Measurements from ENCODE around the gene TYW5.

DNA sequence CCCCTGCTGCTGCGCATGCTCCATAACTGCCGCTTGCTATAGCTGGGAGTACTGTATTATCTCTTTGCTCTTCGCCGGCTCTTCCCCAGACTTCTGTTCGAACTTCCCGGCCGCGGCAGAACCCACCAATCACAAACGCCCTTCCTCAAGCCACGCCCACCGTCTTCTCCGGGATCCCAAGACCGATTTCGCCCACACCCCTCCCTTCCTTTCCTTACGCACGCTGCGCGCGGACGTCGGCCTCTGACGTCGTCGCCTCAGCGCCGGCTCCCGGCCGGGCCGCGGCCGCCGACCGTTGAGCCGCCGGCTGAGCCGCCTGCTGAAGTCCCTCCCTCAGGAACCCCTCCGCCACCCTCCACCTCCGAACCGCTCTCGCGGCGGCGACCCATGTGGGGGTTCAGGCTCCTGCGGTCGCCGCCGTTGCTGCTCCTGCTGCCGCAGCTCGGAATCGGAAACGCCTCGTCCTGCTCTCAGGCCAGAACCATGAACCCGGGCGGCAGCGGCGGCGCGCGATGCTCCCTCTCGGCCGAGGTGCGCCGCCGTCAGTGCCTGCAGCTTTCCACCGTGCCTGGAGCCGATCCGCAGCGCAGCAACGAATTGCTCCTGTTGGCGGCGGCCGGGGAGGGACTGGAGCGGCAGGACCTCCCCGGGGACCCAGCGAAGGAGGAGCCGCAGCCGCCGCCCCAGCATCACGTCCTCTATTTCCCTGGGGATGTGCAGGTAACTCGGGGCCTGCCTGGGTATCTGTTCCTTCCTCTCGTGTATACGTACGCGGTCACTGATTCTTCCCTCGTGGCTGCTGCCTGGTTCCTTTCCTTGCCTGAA, 44.0 kb downstream of the TYW5 start, which contains the start of gene C2orf69:
- TF ChIP-seq, protein P1, sequence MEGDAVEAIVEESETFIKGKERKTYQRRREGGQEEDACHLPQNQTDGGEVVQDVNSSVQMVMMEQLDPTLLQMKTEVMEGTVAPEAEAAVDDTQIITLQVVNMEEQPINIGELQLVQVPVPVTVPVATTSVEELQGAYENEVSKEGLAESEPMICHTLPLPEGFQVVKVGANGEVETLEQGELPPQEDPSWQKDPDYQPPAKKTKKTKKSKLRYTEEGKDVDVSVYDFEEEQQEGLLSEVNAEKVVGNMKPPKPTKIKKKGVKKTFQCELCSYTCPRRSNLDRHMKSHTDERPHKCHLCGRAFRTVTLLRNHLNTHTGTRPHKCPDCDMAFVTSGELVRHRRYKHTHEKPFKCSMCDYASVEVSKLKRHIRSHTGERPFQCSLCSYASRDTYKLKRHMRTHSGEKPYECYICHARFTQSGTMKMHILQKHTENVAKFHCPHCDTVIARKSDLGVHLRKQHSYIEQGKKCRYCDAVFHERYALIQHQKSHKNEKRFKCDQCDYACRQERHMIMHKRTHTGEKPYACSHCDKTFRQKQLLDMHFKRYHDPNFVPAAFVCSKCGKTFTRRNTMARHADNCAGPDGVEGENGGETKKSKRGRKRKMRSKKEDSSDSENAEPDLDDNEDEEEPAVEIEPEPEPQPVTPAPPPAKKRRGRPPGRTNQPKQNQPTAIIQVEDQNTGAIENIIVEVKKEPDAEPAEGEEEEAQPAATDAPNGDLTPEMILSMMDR (IDR thresholded peaks at IDR 0.05; ENCODE audit: insufficient read depth, low read length, poor library complexity, severe bottlenecking): no peak
- TF ChIP-seq EZH2phosphoT487 (conservative IDR thresholded peaks at IDR 0.05; ENCODE audit: low read length): no peak

All from SU-DHL-6 (cell line).